DND-41 (cell line): ENCODE results near the gene OTUD3.

Experiments
- ATAC-seq: fragments of 200-7000 bp; cut with Tn5 transposase; 3 replicates; pipeline ENCODE4 v1.9.1; 2021; ENCODE audit warnings: low read depth; ENCODE audit not compliant: insufficient read depth
- DNase-seq: peaks from one replicate; pipeline ENCODE4 v3.0.0-alpha.2; 2020
- H2AFZ ChIP-seq: 2 replicates; pipeline ENCODE4 v1.6.0; 2012; ENCODE audit warnings: low read depth, low read length
- H3K27ac ChIP-seq: 2 replicates; pipeline ENCODE4 v1.5.1; 2012; ENCODE audit warnings: low read length, inconsistent platforms
- H3K27me3 ChIP-seq: fragments of 200-600 bp; sonication (generic); 2 replicates; pipeline ENCODE4 v1.6.0; 2012; ENCODE audit warnings: low read length, mild to moderate bottlenecking, inconsistent platforms; ENCODE audit not compliant: insufficient read depth, poor library complexity
- H3K36me3 ChIP-seq: 2 replicates; pipeline ENCODE4 v1.5.1; 2012; ENCODE audit warnings: low read length, inconsistent platforms; ENCODE audit not compliant: insufficient read depth
- H3K4me1 ChIP-seq: 2 replicates; pipeline ENCODE4 v1.5.1; 2012; ENCODE audit warnings: mild to moderate bottlenecking, low read length; ENCODE audit not compliant: insufficient read depth
- H3K4me2 ChIP-seq: 2 replicates; pipeline ENCODE4 v1.6.0; 2012; ENCODE audit warnings: mild to moderate bottlenecking, moderate library complexity, low read length, inconsistent platforms; ENCODE audit not compliant: insufficient read depth
- H3K4me3 ChIP-seq, 2 experiments: fragments of 200-600 bp in 1 of 2; shearing (Covaris generic) in 1 of 2; 2 replicates each; pipeline ENCODE4 v1.5.1; 2012 to 2016; ENCODE audit warnings: inconsistent platforms in 2 of 2, low read length in 2 of 2, mild to moderate bottlenecking in 2 of 2, low read depth in 1 of 2, moderate library complexity in 1 of 2
- H3K79me2 ChIP-seq: 2 replicates; pipeline ENCODE4 v1.6.0; 2012; ENCODE audit warnings: low read length, inconsistent platforms; ENCODE audit not compliant: insufficient read depth
- H3K9ac ChIP-seq: 2 replicates; pipeline ENCODE4 v1.6.0; 2012; ENCODE audit warnings: low read depth, mild to moderate bottlenecking, inconsistent platforms, low read length, moderate library complexity
- H3K9me3 ChIP-seq: 2 replicates; pipeline ENCODE4 v1.5.1; 2012; ENCODE audit warnings: low read length, moderate library complexity, mild to moderate bottlenecking, inconsistent platforms; ENCODE audit not compliant: insufficient read depth, severe bottlenecking
- H4K20me1 ChIP-seq: 2 replicates; pipeline ENCODE4 v1.6.0; 2012; ENCODE audit warnings: low read length; ENCODE audit not compliant: insufficient read depth
- CTCF ChIP-seq: IDR thresholded peaks from 2 replicates; pipeline ENCODE4 v1.5.1; 2012; ENCODE audit warnings: borderline replicate concordance, low read length, moderate library complexity, mild to moderate bottlenecking; ENCODE audit not compliant: poor library complexity, severe bottlenecking; ENCODE audit errors: extremely low read depth
- EZH2 ChIP-seq: IDR thresholded peaks from 3 replicates; pipeline ENCODE4 v1.6.1; 2012; ENCODE audit warnings: borderline replicate concordance, low read depth, mild to moderate bottlenecking, moderate library complexity, low read length, inconsistent platforms; ENCODE audit not compliant: severe bottlenecking

Gene OTUD3

GRCh38 chr1:19934336-19934735, 52.1 kb downstream of the OTUD3 start:
- Histone ChIP-seq H3K79me2 (no peaks in the 10 kb centered on the region), H3K4me3 (no peak overlapping the region), H4K20me1 (no peaks in the 10 kb centered on the region), H3K9me3 (peaks cover 22% of the 10 kb centered on the region), H3K27me3 (no peaks in the 10 kb centered on the region), H3K4me2 (no peak overlapping the region), H2AFZ (no peak overlapping the region), H3K36me3 (no peaks in the 10 kb centered on the region), H3K9ac (no peak overlapping the region), H3K27ac (no peak overlapping the region), H3K4me1 (no peaks in the 10 kb centered on the region)
- DNase-seq, result no peak
- no peak for TF ChIP-seq CTCF
- TF ChIP-seq EZH2, result no peak
- no peak for ATAC-seq

GRCh38 chr1:19936061-19936750, 54.0 kb downstream of the OTUD3 start:
- H3K9ac ChIP-seq, result no peak overlapping the region
- no peak for ATAC-seq
- no peaks in the 10 kb centered on the region for H3K4me1 ChIP-seq
- H3K4me2 ChIP-seq, result no peak overlapping the region
- H3K27ac ChIP-seq, result no peak overlapping the region
- DNase-seq, result no peak
- H3K79me2 ChIP-seq, result no peaks in the 10 kb centered on the region
- H3K36me3 ChIP-seq, result no peaks in the 10 kb centered on the region
- no peaks in the 10 kb centered on the region for H4K20me1 ChIP-seq
- H3K4me3 ChIP-seq, result no peak overlapping the region
- H2AFZ ChIP-seq, result no peak overlapping the region
- peaks cover 20% of the 10 kb centered on the region for H3K9me3 ChIP-seq
- H3K27me3 ChIP-seq, result no peaks in the 10 kb centered on the region
- no peak for TF ChIP-seq EZH2
- no peak for TF ChIP-seq CTCF

GRCh38 chr1:19938472-19938871, 56.3 kb downstream of the OTUD3 start:
- DNase-seq (no peak), ATAC-seq (no peak)
- H3K27me3 ChIP-seq, result no peaks in the 10 kb centered on the region
- H3K79me2 ChIP-seq, result no peaks in the 10 kb centered on the region
- H3K4me1 ChIP-seq, result no peaks in the 10 kb centered on the region
- TF ChIP-seq CTCF, result no peak
- TF ChIP-seq EZH2, result no peak
- no peaks in the 10 kb centered on the region for H4K20me1 ChIP-seq
- no peak overlapping the region for H3K9ac ChIP-seq
- no peaks in the 10 kb centered on the region for H3K9me3 ChIP-seq
- no peak overlapping the region for H3K4me2 ChIP-seq
- no peak overlapping the region for H3K27ac ChIP-seq
- H3K36me3 ChIP-seq, result no peaks in the 10 kb centered on the region
- H3K4me3 ChIP-seq, result no peak overlapping the region
- H2AFZ ChIP-seq, result no peak overlapping the region
